HG03196 (cell line): ENCODE results near the gene CAPG.
A peak's percentile ranks its signal among the peaks of the same experiment; 100 is the strongest.
"Not testable (repeated sequence)": the region's sequence is repeated elsewhere in the genome, so short reads cannot be mapped to it uniquely, and the experiment has no call there.

Experiments used
- ATAC-seq: cut with Tn5 transposase; IDR thresholded peaks from one replicate; pipeline ENCODE4 v1.9.1; 2021; ENCODE audit not compliant: unreplicated experiment

The CAPG gene, protein sequence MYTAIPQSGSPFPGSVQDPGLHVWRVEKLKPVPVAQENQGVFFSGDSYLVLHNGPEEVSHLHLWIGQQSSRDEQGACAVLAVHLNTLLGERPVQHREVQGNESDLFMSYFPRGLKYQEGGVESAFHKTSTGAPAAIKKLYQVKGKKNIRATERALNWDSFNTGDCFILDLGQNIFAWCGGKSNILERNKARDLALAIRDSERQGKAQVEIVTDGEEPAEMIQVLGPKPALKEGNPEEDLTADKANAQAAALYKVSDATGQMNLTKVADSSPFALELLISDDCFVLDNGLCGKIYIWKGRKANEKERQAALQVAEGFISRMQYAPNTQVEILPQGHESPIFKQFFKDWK

GRCh38 chr2:85409845-85410583 is at the start of gene CAPG:
CAPG (minus strand) TSS chr2:85410366; CDS start chr2:85402145, 8,221 bp downstream.
- peak; percentile 38 for ATAC-seq

- ATAC-seq, result no peak
Measured at GRCh38 chr2:85459771-85460170, 49.6 kb upstream of the CAPG start.

DNA sequence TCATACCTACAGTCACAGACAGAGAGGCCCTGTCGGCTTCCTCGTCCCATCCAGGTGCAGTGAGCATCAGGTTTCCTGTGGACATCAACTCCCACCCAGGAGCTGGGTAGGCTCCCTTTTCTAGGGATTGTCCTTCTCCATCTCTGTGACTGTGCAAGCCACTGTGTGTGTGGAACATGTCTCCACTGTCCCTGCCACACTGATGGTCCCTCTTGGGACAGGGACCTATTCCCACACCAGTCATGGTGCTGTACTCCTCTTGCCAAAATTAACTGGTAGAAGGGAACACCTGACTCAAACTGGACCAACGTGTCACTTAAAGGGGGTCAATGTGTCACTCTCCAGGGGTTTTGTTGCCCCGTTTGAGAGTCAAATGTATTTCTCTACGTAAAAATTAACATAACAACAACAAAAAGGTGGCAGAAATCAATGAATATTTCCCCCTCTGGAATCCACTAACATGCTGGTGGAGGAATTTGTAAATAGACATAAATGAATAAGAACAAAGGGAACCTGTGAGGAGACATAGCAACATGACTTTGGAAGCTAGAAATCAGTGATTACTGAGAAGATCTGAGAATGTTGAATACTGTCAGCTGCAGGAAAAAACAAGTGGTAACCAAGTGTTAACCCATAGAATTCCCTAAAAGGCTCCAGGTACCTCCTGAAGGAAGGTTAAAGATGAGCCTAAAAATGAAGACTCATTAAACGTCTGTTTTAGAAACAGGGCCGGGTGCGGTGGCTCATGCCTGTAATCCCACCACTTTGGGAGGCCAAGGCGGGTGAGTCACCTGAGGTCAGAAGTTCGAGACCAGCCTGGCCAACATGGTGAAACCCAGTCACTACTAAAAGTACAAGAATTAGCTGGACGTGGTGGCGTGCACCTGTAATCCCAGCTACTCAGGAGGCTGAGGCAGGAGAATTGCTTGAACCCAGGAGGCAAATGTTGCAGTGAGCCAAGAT is 48.7 kb upstream of the CAPG start:
- no peak for ATAC-seq

DNA sequence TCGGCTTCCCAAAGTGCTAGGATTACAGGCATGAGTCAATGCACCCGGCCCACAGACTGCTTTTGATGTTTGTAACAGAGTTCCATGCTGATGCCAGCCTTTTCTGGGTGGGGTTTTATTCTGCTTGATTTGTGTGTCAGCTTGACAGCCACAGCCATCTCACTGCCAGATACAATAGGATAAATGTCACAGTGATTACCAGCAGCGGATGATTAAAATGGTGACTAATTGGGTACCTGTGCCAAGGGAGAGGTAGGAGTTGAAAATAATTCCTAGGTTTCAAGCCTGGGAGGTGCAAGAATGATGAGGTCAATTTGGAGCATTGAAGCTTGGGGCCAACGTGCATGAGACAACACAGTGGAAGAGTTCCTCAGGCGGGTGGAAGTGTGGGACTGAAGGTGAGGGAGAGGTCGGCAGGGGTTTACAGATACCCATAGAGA is 47.7 kb upstream of the CAPG start:
- no peak for ATAC-seq

DNA sequence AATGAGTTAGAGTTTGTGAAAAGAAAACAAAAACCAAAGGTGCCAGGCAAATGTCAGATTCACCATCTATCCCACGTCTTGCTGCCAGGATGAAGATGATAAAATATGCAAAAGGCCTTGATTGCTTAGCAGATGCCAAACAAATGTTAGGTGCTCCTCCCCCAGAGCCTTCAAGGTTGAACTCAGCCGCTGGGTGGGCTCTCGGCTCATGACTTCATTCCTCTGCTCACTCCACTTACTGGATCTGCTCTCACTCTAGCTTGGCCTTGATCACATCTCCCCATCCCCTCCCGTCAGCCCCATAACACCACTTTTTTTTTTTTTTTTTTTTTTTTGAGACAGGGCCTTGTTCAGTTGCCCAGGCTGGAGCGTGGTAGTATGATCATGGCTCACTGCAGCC is 46.9 kb upstream of the CAPG start:
- ATAC-seq, result no peak

GRCh38 chr2:85455552-85456090 is 45.5 kb upstream of the CAPG start:
- ATAC-seq, result no peak

GRCh38 chr2:85453571-85453970 is 43.4 kb upstream of the CAPG start:
- no peak for ATAC-seq

DNA sequence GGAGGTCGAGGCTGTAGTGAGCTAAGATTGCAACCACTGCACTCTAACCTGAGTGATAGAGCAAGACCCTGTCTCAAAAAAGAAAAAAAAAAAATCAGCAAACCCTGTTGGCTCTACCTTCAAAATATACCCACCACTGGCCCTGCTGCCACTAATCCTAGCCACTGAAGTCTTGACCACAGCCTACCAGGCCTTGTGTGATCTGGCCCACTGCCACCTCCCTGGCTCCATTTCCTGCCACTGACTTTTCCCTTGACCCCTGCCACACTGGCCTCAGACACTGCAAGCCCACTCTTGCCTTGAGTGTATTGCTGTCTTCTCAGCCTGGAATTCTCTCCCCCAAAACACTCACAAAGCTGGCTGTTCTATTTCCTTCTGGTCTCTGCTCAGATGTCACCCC is 42.1 kb upstream of the CAPG start:
- ATAC-seq, result no peak

DNA sequence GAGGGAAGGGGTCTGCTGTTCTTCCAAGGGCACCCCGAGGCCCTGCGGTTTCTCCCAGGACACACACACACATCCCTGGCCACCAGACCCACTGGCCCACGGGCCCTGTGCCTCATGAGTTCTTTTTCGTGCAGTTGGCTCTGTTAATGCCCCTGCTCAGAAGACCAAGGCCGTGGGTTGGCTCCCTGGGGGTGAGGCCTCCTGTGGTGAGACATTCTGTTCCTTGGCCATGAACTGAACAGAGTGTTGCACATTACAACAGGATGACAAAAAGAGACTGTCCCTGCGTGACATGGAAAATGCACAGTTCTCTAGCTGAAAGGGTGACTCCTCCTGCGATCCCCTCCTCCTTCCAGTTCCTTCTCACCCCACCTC is 39.0 kb upstream of the CAPG start:
- no peak for ATAC-seq

- no peak for ATAC-seq
Measured at GRCh38 chr2:85448461-85449213, 38.5 kb upstream of the CAPG start.

DNA sequence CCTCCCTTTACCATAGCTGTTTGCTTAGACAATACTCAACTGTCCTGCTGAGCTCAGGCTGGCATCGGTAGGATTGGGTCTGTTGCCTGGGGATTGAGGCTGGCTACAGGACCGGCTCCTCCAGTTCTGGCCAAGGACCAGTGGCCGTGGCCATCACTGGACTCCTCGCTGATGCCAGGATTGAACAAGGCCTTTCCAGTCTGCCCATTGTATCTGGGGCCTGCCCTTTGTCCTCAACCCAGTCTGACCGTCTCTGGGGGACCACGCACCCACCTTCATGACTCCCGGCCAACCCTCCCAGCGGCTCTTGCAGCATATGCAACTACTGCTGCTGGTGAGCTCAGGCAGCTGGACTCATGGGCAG is 37.0 kb upstream of the CAPG start:
- no peak for ATAC-seq

DNA sequence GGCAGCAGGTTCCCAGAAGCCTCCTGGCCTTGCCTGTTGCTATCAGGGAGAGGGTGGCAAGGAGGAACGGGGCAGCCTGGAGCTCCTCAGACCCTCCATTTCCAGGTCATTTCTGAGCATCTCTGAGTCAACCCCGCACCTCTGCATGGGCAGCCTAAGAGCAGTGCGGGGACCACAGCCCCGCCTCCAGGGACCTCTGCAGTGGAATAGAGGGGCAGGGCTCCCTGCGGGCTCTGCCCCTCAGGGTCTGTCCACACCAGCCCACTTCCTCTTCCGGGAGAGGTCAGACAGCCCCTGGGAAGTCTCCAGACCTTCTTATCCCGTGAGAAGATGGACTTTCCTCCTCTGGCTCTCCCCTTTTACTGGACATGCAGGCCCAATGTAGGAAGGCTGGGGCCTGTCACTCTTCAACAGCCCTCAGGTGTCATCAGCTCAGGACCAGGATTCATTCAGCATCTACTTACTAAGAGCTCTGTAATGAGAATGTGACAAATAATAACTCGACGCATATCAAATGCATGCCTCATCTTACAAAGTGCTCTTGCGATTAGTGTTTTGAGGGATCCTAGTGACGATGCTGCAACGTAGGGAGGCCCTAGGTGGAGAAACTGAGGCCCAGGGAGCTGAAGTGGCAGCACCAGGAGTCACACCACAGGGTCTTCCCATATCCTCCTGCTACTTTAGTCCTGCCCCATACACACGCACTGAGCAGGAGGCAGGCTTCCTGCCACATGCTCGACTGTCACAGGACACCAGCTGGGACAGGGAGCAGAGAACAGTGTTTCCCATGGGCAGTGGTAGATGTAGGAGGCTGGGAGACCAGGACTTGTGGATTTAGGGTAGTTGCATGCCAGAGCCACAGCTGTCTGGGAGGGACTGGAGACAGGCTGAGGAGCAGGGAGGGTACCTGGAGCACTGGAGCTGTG is 36.4 kb upstream of the CAPG start:
- no peak for ATAC-seq

GRCh38 chr2:85445316-85446295 is 35.4 kb upstream of the CAPG start:
- ATAC-seq, result no peak

- ATAC-seq, result no peak
Measured at GRCh38 chr2:85444629-85445172, 34.5 kb upstream of the CAPG start.

DNA sequence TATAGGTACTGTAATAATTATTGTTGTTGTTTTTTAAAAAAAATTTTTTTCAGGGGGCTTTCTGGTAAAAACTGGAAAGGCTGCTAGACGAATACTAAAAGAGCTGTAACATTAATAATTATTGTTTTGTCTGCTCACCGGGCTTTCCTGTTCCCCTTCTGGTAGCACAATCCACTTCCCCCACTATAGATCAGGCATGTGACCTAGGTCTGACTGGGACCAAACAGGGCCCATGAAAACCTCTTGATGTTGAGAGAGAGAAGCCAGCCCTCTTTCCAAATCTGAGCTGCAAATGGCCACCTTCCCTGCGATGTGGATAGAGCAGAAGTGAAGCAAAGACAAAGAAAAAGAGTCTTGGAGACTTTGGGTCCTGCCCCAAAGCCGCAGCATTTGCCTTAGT is 31.7 kb upstream of the CAPG start:
- ATAC-seq, result no peak

DNA sequence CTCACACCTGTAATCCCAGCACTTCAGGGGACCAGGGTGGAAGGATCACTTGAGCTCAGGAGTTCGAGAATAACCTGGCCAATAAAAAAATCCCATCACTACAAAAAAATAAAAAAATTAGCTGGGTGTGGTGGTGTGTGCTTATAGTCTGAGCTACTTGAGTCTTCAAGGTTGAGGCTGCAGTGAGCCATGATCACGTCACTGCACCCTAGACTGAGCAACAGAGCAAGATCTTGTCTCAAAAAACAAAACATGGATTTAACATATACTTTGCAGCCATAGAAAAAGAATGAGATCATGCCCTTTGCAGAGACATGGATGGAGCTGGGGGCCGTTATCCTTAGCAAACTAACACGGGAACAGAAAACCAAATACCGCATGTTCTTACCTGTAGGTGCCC is 30.6 kb upstream of the CAPG start:
- no peak for ATAC-seq

GRCh38 chr2:85439986-85440385 is 29.8 kb upstream of the CAPG start:
- no peak for ATAC-seq

GRCh38 chr2:85439569-85439968 is 29.4 kb upstream of the CAPG start:
- not testable (repeated sequence) for ATAC-seq
